Thyroid gland (tissue), 4 donors: ENCODE results near the gene SETX. TPM values are rescaled to one million over a fixed set of nuclear protein-coding genes. Genes with fewer than 3 reads are reported as not detected.

Experiments
- DNase-seq, 2 donors: peaks; one replicate each; pipeline ENCODE4 v3.0.0-alpha.2; 2019
- H3K27ac ChIP-seq, 3 donors: fragments of 200-600 bp; sonication (generic); 1 replicate in 2 of 3; 2 replicates in 1 of 3; pipeline ENCODE4 v1.5.1; 2016 to 2019; ENCODE audit warnings: mild to moderate bottlenecking in 1 of 3, moderate library complexity in 1 of 3
- H3K27me3 ChIP-seq: fragments of 200-600 bp; sonication (generic); one replicate; pipeline ENCODE4 v1.5.1; 2019
- H3K36me3 ChIP-seq, 2 donors: fragments of 200-600 bp; sonication (generic); one replicate each; pipeline ENCODE4 v1.5.1; 2016 to 2019
- H3K4me1 ChIP-seq, 2 donors: fragments of 200-600 bp; sonication (generic); one replicate each; pipeline ENCODE4 v1.5.1; 2017 to 2019
- H3K4me3 ChIP-seq, 3 donors: fragments of 200-600 bp; sonication (generic); replicated peaks in 1 of 3; 1 replicate in 2 of 3; 2 replicates in 1 of 3; pipeline ENCODE4 v1.5.1; 2016; ENCODE audit warnings: mild to moderate bottlenecking in 1 of 3
- H3K9me3 ChIP-seq: fragments of 200-600 bp; sonication (generic); one replicate; pipeline ENCODE4 v1.5.1; 2017
- POLR2A ChIP-seq, 2 donors: fragments of 450-650 bp; IDR thresholded peaks; one replicate each; pipeline ENCODE4 v1.6.1; 2017; ENCODE audit warnings: antibody characterized with exemption in 2 of 2, mild to moderate bottlenecking in 2 of 2, moderate library complexity in 1 of 2
- WGBS, 2 donors: methylation state at CpG; one replicate each; pipeline ENCODE4 v1.1.5; 2017; 5-methylcytosine and 5-hydroxymethylcytosine counted together
- intact Hi-C: fragments of 100-400 bp; cut with DNase I; formaldehyde crosslinking; loops from one replicate; pipeline ENCODE4 v1.15.1; 2023
- total RNA-seq, 4 donors: library from RNA; depleted of rRNA; stranded (reverse); fragments of >200 nt; gene quantifications; one replicate each; pipeline ENCODE4 v1.2.3, GENCODE V29; 2016
- TF ChIP-seq, protein P1 (sequence below), 6 experiments: fragments of 200-600 bp in 3 of 6; fragments of 450-650 bp in 3 of 6; sonication (generic) in 3 of 6; IDR thresholded peaks; one replicate each; pipeline ENCODE4 v1.5.1; 2016 to 2019; ENCODE audit warnings: antibody characterized with exemption in 6 of 6, mild to moderate bottlenecking in 2 of 6, inconsistent platforms in 1 of 6, moderate library complexity in 1 of 6

SETX gene
- total RNA-seq, 4 donors from 2014 or later, result 132 to 192 (median 170) TPM

DNA sequence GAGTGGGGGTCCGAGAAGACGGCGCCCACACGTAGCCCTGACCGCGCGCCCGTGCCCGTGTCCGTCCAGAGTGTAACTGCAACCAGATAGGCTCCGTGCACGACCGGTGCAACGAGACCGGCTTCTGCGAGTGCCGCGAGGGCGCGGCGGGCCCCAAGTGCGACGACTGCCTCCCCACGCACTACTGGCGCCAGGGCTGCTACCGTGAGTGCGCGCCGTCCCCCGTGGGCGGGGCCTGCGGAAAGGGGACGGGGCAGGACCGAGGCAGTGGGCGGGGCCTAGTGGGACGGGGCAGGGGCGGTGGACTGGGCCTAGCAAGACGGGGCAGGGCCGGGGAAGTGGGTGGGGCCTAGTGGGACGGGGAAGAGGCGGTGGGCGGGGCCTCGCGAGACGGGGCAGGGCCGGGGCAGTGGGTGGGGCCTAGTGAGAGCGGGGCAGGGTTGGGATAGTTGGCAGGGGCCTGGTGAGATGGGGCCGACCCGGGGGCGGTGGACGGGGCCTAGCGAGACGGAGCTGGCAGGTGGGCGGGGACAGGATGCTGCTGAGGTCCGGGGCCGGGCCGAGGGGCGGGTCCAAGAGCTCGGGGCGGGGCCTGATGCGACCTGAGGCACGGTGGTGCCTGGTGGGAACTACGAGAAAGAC lies 113.8 kb downstream of the SETX start:
- WGBS, 2 donors, result 0 to 7% methylated on average over 1 to 44 of the region's 63 CpGs
- Histone ChIP-seq H3K9me3 (no peaks in the 10 kb centered on the region), H3K36me3 (no peaks in the 10 kb centered on the region), H3K27me3 (no peaks in the 10 kb centered on the region), H3K4me3 (peak overlapping the region in 2 of 3 donors; percentile 26 to 52), H3K4me1 (peaks cover 10 to 13% of the 10 kb centered on the region in 2 donors), H3K27ac (no peak overlapping the region)
- DNase-seq, result peak; percentile 92 to 96
- intact Hi-C loops, result no loop called here
- TF ChIP-seq, protein P1, sequence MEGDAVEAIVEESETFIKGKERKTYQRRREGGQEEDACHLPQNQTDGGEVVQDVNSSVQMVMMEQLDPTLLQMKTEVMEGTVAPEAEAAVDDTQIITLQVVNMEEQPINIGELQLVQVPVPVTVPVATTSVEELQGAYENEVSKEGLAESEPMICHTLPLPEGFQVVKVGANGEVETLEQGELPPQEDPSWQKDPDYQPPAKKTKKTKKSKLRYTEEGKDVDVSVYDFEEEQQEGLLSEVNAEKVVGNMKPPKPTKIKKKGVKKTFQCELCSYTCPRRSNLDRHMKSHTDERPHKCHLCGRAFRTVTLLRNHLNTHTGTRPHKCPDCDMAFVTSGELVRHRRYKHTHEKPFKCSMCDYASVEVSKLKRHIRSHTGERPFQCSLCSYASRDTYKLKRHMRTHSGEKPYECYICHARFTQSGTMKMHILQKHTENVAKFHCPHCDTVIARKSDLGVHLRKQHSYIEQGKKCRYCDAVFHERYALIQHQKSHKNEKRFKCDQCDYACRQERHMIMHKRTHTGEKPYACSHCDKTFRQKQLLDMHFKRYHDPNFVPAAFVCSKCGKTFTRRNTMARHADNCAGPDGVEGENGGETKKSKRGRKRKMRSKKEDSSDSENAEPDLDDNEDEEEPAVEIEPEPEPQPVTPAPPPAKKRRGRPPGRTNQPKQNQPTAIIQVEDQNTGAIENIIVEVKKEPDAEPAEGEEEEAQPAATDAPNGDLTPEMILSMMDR (IDR thresholded peaks at IDR 0.05), result no peak
- TF ChIP-seq POLR2A (IDR thresholded peaks at IDR 0.05), result peak in 1 of 2 donors; percentile 41

DNA sequence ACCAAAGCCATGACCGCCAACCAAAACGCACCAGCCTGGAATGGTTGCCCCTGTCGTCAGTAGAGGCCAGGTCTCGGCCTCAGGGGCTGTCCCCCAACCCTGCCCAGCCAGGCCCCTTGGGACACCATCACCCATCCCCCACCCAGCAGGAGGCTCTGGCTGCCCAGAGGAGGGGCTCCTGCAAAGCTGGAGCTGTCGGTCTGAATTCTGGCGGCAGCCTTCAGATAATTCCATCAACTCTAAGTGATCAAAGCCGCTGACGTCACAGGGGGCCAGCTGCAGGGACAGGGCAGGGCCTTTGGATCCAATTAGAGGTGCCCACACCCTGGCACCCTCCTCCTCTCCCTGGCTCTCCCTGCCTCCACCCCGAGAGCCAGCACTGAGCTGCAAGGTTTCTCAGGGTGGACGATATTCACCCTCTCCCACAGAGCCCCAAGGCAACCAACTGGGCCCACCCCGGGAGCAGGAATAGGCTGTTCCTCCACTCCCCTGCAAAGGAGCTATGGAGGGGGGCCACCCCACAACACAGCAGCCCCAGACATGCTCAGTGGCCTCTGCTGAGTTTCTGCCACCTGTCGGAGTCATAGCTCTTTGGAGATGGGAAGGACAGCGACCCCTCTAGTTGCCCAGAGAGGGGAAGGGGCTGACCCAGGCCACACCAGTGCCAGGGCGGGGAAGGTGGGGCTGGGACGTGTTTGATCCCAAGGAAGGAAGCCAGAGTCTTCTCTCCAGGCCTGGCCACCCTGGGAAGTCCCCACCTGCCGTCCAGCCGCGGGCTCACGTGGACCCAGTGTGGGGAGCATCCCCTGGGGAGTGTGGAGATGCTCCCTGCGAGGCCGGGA lies 114.6 kb downstream of the SETX start:
- 49 to 75% methylated on average over 7 to 17 of the region's 21 CpGs for WGBS, 2 donors
- Histone ChIP-seq H3K27ac (no peak overlapping the region), H3K27me3 (no peaks in the 10 kb centered on the region), H3K4me1 (peaks cover 10 to 13% of the 10 kb centered on the region in 2 donors), H3K36me3 (no peaks in the 10 kb centered on the region), H3K4me3 (peak overlapping the region in 1 of 3 donors; percentile 52), H3K9me3 (no peaks in the 10 kb centered on the region)
- DNase-seq, result no peak
- intact Hi-C loops, result loop anchor here (5.0 kb wide), 1 partner anchor 478 kb away; no protein-coding TSS in a partner anchor
- TF ChIP-seq POLR2A (IDR thresholded peaks at IDR 0.05), result no peak
- TF ChIP-seq, protein P1 (IDR thresholded peaks at IDR 0.05), result no peak

DNA sequence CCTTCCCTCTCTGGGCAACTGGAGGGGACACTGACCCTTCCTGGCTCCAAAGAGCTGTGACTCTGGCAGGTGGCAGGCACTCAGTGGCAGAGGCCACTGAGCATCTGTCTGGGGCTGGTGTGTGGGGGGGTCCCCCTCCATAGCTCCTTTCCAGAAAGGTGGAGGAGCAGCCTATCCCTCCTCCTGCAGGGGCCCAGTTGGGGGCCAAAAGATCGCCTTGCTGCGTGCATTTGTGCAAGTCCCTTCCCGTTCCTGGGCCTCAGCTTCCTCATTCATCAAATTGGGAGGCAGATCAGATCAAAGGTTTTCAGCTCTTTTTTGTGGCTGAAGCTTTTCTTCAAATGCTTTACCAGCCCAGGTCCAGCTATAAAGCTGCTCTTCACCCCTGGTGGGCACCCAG lies 115.3 kb downstream of the SETX start:
- Histone ChIP-seq H3K36me3 (no peaks in the 10 kb centered on the region), H3K27me3 (no peaks in the 10 kb centered on the region), H3K9me3 (no peaks in the 10 kb centered on the region), H3K4me3 (no peak overlapping the region), H3K27ac (no peak overlapping the region), H3K4me1 (peaks cover 10 to 13% of the 10 kb centered on the region in 2 donors)
- TF ChIP-seq, protein P1 (IDR thresholded peaks at IDR 0.05), result no peak
- no peak for TF ChIP-seq POLR2A (IDR thresholded peaks at IDR 0.05)
- intact Hi-C loops, result loop anchor here (5.0 kb wide), 1 partner anchor 477 kb away; no protein-coding TSS in a partner anchor
- whole genome bisulfite sequencing, 2 donors, result 57 to 69% methylated on average over 3 of the region's 3 CpGs
- DNase-seq, result no peak

DNA sequence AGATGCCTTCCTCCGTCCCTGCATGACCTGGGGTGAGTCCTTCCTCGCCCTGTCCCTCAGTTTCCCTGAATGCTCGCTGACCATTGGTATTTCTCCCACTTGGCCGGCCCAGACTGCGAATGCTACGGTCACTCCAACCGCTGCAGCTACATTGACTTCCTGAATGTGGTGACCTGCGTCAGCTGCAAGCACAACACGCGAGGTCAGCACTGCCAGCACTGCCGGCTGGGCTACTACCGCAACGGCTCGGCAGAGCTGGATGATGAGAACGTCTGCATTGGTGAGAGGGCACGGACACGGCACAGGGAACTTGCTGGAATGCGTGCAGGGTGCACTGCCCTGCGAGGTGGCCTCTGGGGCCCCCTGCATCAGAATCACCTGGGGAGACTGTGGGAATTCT lies 115.8 kb downstream of the SETX start:
- WGBS, 2 donors, result 73 to 74% methylated on average over 9 to 19 of the region's 19 CpGs

More for the DNA sequence above, 115.8 kb downstream of the SETX start:
- no peak overlapping the region for H3K27ac ChIP-seq
- TF ChIP-seq, protein P1 (IDR thresholded peaks at IDR 0.05), result no peak
- intact Hi-C loops, result loop anchor here (5.0 kb wide), 1 partner anchor 477 kb away; no protein-coding TSS in a partner anchor
- peaks cover 10 to 13% of the 10 kb centered on the region in 2 donors for H3K4me1 ChIP-seq
- no peaks in the 10 kb centered on the region for H3K36me3 ChIP-seq
- no peak for DNase-seq
- no peaks in the 10 kb centered on the region for H3K27me3 ChIP-seq
- no peak overlapping the region for H3K4me3 ChIP-seq
- H3K9me3 ChIP-seq, result no peaks in the 10 kb centered on the region
